Suprapubic skin (tissue), 4 donors: ENCODE results near the gene PDILT. TPM values are rescaled to one million over a fixed set of nuclear protein-coding genes. Genes with fewer than 3 reads are reported as not detected.

Experiments
- DNase-seq, 2 donors: peaks; one replicate each; pipeline ENCODE4 v3.0.0-alpha.2; 2019; ENCODE audit warnings: low spot score in 2 of 2
- H3K27ac ChIP-seq: fragments of 200-600 bp; sonication (generic); one replicate; pipeline ENCODE4 v1.5.1; 2019
- H3K27me3 ChIP-seq: fragments of 200-600 bp; sonication (generic); one replicate; pipeline ENCODE4 v1.5.1; 2019
- H3K36me3 ChIP-seq: fragments of 200-600 bp; sonication (generic); one replicate; pipeline ENCODE4 v1.5.1; 2019
- H3K4me1 ChIP-seq: fragments of 200-600 bp; sonication (generic); one replicate; pipeline ENCODE4 v1.5.1; 2019
- H3K4me3 ChIP-seq: fragments of 200-600 bp; sonication (generic); one replicate; pipeline ENCODE4 v1.5.1; 2019; ENCODE audit warnings: mild to moderate bottlenecking
- H3K9me3 ChIP-seq: fragments of 200-600 bp; sonication (generic); one replicate; pipeline ENCODE4 v1.5.1; 2019
- CTCF ChIP-seq, 2 donors: fragments of 200-600 bp in 1 of 2; fragments of 450-650 bp in 1 of 2; sonication (generic) in 1 of 2; IDR thresholded peaks; one replicate each; pipeline ENCODE4 v1.5.1; 2016 to 2019; ENCODE audit warnings: antibody characterized with exemption in 2 of 2, mild to moderate bottlenecking in 1 of 2, moderate library complexity in 1 of 2
- EP300 ChIP-seq: sonication (generic); formaldehyde crosslinking; IDR thresholded peaks from one replicate; pipeline ENCODE4 v1.6.1; 2017; ENCODE audit warnings: antibody characterized with exemption
- POLR2A ChIP-seq, 2 donors: fragments of 450-650 bp; IDR thresholded peaks; one replicate each; pipeline ENCODE4 v1.6.1; 2017; ENCODE audit warnings: antibody characterized with exemption in 2 of 2, mild to moderate bottlenecking in 2 of 2, moderate library complexity in 2 of 2
- POLR2AphosphoS5 ChIP-seq, 3 donors: sonication (generic); formaldehyde crosslinking; IDR thresholded peaks; one replicate each; pipeline ENCODE4 v1.6.1; 2017; ENCODE audit warnings: antibody characterized with exemption in 3 of 3
- WGBS: methylation state at CpG from one replicate; pipeline ENCODE4 v1.1.5; 2018; 5-methylcytosine and 5-hydroxymethylcytosine counted together
- total RNA-seq, 4 donors: library from RNA; depleted of rRNA; stranded (reverse); fragments of >200 nt; gene quantifications; one replicate each; pipeline ENCODE4 v1.1.0, GENCODE V29; 2016

Gene PDILT
- total RNA-seq, 4 donors from 2014 or later, result not detected

- H3K27me3 ChIP-seq, result peaks cover 12% of the 10 kb centered on the region
- no peaks in the 10 kb centered on the region for H3K36me3 ChIP-seq
- H3K27ac ChIP-seq, result no peak overlapping the region
- no peak overlapping the region for H3K4me3 ChIP-seq
- DNase-seq, result no peak
- no peak for TF ChIP-seq POLR2AphosphoS5 (IDR thresholded peaks at IDR 0.05)
- TF ChIP-seq POLR2A (IDR thresholded peaks at IDR 0.05), result no peak
- no peak for TF ChIP-seq EP300
- no peak for TF ChIP-seq CTCF (IDR thresholded peaks at IDR 0.05)
- 92% methylated on average over 3 of the region's 3 CpGs for WGBS
- H3K9me3 ChIP-seq, result no peaks in the 10 kb centered on the region
- peaks cover 5% of the 10 kb centered on the region for H3K4me1 ChIP-seq
These were observed 16.6 kb downstream of the PDILT start for GRCh38 chr16:20387978-20388377.

- no peaks in the 10 kb centered on the region for H3K36me3 ChIP-seq
- no peaks in the 10 kb centered on the region for H3K9me3 ChIP-seq
- no peak for DNase-seq
- WGBS, result 32% methylated on average over 30 of the region's 30 CpGs
- H3K4me3 ChIP-seq, result no peak overlapping the region
- peaks cover 5% of the 10 kb centered on the region for H3K4me1 ChIP-seq
- H3K27me3 ChIP-seq, result peaks cover 12% of the 10 kb centered on the region
- TF ChIP-seq CTCF (IDR thresholded peaks at IDR 0.05) (peak; percentile 34 to 86), EP300 (no peak)
- H3K27ac ChIP-seq, result no peak overlapping the region
These were observed 18.4 kb downstream of the PDILT start for GRCh38 chr16:20385844-20386832.

- Histone ChIP-seq H3K4me3 (no peak overlapping the region), H3K4me1 (peaks cover 5% of the 10 kb centered on the region), H3K27me3 (peaks cover 12% of the 10 kb centered on the region), H3K9me3 (no peaks in the 10 kb centered on the region), H3K27ac (no peak overlapping the region), H3K36me3 (no peaks in the 10 kb centered on the region)
- WGBS, result 30% methylated on average over 11 of the region's 11 CpGs
- DNase-seq, result no peak
- TF ChIP-seq POLR2A (IDR thresholded peaks at IDR 0.05) (no peak), CTCF (IDR thresholded peaks at IDR 0.05) (peak; percentile 18 to 79)
These were observed 21.2 kb downstream of the PDILT start for GRCh38 chr16:20383106-20384029.

GRCh38 chr16:20382202-20382948 is 22.2 kb downstream of the PDILT start:
- Histone ChIP-seq H3K9me3 (no peaks in the 10 kb centered on the region), H3K27me3 (peaks cover 12% of the 10 kb centered on the region), H3K27ac (no peak overlapping the region), H3K4me3 (no peak overlapping the region), H3K36me3 (no peaks in the 10 kb centered on the region), H3K4me1 (peaks cover 5% of the 10 kb centered on the region)
- WGBS, result 87% methylated on average over 7 of the region's 7 CpGs
- TF ChIP-seq POLR2AphosphoS5 (IDR thresholded peaks at IDR 0.05), result no peak
- TF ChIP-seq CTCF (IDR thresholded peaks at IDR 0.05), result no peak
- TF ChIP-seq POLR2A (IDR thresholded peaks at IDR 0.05), result no peak
- no peak for TF ChIP-seq EP300
- no peak for DNase-seq
